GM18909 (cell line): ENCODE data around the gene ARHGEF7.
A peak's percentile ranks its signal among the peaks of the same experiment; 100 is the strongest.

Experiments used
- ATAC-seq: cut with Tn5 transposase; IDR thresholded peaks from one replicate; pipeline ENCODE4 v1.9.1; 2021; ENCODE audit warnings: mild to moderate bottlenecking; ENCODE audit not compliant: unreplicated experiment, poor library complexity

Gene ARHGEF7

DNA sequence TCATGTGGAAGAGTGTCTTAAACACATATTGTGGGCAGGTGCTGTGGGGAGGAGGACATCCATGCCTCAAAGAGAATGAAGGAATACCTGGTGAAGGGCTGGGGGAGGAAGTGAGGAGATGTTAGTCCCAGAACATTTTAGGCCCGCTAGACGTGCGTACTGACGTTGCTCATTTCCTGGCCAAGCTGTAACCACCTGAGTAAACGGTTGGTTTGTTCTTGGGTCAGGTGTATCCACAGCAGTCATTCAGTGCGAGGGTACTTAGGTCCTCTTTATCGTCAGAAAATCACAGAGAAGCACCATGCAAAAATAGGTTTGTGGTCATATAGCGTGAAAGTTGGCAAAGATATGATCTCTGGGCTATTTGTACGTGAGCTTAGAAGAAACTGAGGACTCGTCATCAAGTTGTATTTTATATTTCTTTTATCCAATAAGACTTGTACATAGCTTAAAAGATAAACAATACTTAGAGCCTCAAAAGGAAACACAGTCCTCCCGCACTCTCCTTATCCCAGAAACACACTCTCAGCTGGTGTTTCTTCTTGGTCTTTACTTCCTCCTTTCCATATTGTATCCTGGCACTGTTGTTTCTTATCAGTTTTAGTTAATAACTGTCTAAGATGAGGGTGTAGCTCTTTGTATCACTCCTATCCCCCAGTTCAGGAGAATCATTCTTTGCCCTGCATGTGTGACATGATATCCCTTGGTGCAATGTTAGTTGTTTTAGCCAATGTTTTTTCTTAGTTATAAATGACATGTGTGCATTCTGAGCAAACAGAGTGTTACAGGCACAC, 52.0 kb downstream of the ARHGEF7 start:
- no peak for ATAC-seq

DNA sequence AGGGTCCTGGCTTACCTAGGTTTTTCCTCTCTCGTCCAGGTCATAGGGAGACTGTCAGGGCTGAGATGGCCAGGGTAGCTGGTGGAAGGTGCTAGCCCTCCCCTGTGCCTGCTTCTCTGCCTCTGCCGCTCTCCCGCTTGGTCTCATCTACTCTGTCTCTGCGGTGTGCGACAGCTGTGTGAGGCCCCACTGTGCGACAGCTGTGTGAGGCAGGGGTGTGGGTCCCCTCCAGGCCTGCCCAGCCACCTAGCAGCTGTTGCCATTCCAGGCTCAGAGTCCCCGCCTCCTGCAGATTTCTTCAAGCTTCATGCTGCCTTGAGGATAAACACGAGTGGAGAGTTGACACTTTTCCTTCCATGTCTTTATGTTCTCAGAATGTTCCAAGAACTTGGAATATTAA, 53.0 kb downstream of the ARHGEF7 start:
- ATAC-seq = no peak

DNA sequence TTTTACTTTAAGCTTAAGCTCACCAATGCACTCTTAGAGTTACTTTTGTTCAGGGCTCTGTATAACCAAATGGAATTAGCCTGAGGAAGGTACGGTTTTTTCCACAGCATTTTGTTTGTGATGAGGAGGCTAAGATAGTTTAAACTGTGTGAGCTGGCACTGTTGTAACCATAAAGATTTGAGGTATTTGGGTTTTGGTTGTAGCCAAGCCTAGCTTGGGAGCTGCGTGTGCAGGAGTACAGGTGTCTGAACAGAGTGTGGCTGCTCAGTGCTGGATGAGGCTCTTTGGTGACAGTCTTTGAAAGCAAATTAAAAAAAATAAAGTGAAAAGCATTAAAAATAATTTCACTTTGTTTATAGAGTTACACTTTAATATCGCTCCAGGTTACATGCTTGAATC, 56.0 kb downstream of the ARHGEF7 start:
- no peak for ATAC-seq

DNA sequence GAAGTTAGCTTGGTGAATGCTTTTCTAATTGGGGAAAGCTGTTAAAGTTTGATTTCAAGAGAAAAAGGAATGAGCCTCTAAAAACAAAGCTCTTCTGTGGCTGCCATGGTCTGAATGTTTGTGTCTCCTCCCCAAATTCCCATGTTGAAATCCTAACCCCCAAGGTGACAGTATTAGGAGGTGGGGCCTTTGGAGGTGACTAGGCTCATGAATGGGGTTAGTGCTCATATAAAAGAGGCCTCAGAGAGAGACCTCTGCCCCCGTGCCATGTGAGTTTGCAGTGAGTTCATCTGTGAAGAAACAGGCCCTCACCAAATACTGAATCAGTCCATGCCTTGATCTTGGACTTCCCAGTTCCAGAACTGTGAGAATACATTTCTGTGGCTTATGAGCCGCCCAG, 56.5 kb downstream of the ARHGEF7 start:
- ATAC-seq = no peak

DNA sequence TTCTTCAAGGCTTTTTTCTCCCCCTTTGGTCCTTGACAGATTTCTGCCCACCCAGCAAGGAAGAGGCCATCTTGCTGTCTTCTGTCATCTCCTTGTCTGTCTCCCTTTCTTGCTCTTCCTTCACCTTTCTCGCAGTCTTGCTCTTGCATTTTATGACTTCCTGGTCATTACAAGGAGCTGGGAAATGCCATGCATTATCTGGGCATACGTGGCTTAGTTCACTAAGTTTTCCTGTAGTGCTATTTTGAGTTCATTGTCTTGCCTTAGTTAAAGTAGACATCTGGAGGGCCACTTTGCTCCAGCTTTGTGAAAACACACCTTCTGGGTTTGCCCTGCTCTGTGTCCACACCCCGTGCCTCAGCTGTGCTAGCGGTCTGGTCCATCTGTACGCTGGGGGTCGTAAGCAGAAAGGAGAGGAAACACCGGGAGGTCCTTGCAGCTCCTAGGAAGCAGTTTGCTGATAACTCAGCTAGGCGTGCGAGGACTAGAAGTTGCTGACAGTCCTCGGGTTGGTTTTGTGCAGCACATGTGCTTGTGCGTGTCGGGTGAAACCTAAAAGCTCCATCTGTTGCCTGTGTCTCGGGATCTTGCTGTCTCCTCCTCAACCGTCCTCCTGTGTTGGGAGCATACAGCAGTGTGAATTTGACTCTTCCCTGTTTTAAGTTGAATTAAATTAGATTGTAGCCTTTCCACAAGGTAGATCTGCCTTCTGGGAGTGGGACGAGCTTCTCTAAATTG, 59.4 kb downstream of the ARHGEF7 start:
- no peak for ATAC-seq

DNA sequence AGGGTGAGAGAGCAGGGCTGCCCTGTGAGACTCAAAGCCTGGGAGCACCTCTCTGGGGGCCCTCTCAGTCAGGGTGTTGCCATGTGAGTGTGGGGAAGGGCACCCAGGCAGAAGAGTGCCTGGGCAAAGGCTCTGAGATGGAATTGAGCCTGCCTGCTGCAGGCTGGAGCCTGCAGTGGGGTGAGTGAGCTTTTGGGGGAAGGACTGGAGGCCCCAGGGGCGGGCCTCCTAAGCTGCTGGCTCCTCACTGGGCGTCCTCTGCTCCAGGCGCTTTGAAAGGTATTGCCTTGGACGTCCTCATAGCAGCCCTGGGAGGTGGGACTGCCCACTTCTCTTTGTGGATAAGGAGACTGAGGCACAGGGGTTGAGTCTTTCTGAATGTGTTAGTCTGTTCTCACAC, 60.3 kb downstream of the ARHGEF7 start:
- no peak for ATAC-seq

DNA sequence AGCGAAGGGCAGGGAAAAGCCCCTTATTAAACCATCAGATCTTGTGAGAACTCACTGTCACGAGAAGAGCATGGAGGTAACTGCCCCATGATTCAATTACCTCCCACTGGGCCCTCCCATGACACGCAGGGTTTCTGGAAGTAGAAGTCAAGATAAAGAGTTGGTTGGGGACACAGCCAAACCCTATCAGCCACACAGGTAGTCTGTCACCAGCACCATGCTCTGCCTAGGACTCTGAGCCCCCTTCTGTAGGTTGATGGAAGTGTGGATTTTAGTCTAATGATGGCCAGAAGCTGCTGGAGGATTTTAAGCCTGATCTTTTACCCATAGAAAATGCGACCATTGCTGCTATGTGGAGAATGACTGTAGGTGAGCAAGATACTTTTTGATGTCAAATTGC, 60.8 kb downstream of the ARHGEF7 start:
- ATAC-seq = no peak

DNA sequence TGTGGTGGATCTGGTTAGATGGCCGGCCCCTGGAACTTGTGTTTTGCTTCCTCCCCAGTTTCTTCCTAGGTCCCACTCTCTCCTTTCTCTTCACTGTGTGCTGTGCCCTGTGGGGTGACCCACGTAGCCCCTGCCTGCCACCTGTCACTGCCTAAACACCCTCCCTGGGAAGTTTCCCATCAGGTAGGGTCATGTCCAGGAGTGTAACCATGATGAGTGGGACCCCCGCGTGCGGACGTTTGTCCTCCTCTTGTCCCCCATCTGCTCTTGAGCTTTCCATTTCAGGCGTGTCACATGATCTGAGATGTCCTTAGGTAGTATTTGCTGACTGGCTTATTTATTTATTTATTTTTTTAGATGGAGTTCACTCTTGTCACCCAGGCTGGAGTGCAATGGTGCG, 61.3 kb downstream of the ARHGEF7 start:
- ATAC-seq = no peak

DNA sequence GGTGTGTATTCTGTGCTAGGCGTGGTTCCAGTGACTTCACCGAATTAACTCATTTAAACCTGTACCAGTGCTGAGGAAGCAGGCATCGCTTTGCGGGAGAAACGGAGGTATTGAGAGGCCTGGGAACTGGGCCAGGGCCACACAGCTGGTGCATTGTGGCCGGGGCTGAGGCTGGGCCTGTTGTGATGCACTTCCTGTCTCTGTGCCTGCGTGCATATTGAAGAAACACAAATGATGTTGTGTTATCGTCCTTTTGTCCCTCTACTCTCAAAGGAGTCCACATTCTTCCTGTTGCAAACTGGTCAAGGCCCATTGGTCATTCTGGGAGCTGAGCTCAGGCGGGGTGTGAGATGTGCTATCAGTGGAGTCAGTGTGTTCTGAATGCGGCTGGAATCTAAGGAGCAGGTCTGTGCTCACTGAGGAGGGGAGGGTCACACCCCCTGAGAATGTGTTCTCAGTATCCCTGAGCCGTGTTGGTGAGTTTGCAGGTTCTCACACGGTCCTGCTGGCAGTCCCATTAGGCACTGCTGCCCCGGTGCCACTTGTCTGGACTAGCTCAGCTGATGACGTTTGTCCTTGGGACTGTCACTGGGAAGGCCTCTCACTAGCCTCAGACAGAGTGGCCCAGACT, 62.1 kb downstream of the ARHGEF7 start:
- ATAC-seq = peak; percentile 85

DNA sequence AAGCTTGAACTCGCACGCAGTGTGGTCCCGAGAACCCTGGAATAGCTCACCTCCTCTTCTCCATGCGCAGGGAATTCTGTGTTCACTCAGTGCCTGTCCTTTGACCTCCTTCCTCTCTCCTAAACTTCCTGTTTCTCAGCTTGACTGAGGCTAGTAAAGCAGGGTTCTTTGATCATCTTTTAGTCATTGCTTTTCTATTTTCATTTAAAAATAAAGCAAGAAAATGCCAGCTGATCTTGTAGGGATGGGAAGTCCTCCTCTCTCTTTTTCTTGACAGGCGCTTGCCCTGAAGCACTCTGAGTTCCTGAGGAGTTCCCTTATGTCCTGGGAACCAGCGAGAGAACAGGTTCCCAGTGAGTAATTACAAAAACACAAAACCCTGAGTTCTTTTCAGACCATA, 62.8 kb downstream of the ARHGEF7 start:
- no peak for ATAC-seq

DNA sequence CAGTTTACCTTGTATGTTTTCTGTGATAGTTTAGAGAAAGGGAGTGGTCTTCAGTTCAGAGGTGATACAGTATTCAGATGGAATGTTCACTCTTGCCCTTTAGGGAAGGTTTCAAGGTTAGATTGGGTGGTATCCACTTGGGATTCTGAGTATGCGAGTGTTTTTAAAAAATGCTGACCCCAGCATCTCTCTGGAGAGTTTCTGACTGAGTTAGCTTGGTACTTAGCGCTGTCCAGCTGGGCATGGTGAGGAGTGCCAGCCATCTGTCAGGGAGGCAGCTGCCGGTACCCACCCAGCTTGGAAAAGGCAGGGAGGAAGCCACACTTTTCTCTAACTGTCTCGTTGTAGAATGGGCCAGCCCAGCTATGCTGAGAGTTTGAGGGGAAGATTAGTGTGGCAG, 63.3 kb downstream of the ARHGEF7 start:
- ATAC-seq = no peak

DNA sequence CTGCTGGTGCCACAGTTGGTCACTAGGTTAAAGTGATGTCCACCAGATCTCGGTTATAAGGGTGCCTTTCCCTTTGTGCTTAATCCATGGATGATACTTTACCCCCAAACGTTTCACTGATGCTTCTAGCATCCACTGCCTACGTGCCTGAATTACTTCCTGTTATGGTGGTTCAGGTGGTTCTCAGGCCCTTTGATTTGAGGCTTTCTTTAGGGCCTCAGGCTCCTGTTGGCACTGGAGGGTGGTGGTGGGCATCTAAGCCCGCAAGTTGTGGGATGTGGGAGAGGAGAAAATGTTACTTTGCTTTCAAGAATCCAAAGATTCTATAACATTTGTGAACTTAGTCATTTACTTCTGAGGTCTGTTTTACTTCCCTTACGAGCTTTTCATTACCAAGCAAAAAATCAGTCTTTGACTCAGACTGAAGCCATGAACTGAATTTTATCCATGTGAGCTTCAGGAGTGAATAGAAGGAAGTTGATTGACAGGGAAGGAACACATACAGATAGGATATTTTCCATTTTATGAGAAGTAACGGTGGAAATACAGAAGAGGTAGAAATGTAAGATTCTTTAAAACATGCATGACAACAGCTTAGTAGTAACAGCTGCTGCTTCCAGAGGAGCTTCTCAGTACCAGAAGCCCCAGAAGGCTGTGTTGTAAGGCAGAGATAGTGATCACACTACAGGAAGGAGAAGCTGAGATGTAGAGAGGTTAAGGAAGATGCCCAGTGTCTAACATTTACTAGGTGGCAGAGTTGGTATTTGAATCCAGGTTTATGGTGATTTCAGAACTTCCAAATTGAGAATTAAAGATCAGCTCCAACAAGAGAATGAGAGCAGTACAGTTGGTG, 65.0 kb downstream of the ARHGEF7 start:
- no peak for ATAC-seq

DNA sequence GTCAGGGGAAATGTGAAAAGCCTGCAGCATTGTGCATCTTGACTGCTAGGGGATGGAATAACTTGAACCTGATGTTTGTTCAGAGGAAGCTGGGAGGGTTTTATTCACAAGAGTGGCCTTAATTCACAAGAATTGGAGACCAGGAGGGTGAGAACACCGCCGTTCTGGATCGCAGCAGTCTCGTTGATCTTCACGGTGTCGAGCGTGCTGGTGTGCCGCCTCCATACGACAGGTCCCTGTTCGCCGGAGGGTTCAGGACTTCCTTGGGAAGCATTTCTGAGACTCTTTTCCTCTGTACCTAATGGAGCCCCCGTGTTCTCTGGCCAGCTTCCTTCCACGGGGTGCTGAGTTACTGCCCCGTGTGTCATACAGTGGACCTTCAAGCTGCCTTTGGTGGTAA, 66.9 kb downstream of the ARHGEF7 start:
- no peak for ATAC-seq

DNA sequence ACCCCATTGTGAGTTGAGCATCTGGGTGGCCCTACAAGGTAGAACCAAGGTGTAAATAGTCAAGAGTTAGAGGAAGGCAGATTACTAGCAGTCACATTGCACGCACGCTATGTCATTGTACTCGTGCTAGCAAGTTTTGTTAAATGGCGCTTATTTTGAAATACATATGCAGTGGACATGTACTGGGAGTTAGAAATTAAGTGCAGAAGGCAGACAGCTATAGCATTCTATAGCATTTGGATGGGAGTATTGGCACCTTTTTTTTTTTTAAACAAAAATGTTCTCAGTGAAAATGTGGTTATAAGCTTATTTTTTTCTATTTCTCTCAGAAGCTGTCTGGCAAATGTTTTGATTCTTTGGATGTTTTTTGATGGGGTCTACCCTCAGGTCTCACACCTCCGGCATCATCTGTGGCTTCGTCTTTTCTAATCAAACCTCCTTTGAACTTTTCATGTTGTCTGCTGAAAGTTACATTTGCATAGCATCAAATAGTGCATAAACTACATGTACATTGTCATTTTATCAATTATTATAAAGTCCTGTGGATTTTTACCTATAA, 68.1 kb downstream of the ARHGEF7 start:
- no peak for ATAC-seq

DNA sequence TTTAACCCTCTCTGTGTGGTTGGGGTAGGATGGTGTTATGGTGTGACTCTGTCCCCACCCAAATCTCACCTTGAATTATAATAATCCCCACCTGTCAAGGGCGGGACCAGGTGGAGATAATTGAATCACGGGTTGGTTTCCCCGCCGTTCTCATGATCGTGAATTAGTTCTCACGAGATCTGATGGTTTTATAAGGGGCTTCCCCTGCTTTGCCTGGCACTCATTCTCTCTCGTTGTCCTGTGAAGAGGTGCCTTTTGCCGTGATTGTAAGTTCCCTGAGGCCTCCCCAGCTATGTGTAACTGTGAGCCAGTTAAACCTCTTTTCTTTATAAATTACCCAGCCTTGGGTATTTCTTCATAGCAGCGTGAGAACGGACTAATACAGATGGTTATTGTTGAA, 68.8 kb downstream of the ARHGEF7 start:
- no peak for ATAC-seq

DNA sequence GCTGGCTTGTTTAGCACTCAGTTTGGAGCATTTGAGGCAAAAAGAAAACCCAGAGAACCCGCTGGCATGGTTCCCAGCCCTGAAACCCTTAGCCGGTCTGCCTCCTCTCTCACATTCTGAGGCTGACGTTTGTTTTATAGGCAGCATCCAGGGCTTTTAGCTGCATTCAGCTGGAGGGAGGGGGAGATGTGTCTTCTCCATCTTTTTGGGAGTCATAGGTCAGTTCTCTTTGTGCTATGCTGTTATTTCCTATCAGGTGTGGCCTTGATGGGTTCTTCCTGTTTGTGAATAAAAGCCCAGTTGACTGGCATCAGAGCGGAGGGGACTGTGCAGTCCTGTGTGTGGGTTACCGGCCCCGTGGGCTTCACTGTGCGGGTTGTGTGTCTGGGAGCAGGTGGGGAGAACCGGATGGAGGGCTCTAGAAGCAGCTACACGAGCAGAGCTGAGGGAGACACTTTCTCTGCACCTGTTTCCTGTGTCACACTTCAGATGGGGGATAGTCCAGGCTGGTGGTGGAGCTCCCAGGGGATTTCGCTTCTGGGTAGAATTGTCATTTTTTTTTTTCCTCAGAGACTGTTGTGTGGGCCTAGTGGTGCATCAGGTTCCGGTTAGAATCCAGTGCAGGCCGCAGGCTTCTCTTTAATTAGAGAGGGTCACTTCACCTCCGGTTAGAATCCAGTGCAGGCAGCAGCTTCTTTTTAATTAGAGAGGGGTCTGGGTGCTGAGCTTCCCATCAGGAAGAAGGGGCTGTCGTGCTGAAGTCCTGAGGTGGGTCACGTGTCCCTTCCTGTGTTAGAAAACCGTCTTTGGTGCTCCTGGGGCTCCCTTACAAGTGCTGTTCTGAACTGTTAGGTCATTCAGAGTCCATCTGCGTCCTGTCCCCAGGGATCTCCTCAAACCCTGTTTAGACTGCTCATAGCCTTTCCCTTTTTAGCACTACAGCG, 69.6 kb downstream of the ARHGEF7 start:
- peak; percentile 91 for ATAC-seq

DNA sequence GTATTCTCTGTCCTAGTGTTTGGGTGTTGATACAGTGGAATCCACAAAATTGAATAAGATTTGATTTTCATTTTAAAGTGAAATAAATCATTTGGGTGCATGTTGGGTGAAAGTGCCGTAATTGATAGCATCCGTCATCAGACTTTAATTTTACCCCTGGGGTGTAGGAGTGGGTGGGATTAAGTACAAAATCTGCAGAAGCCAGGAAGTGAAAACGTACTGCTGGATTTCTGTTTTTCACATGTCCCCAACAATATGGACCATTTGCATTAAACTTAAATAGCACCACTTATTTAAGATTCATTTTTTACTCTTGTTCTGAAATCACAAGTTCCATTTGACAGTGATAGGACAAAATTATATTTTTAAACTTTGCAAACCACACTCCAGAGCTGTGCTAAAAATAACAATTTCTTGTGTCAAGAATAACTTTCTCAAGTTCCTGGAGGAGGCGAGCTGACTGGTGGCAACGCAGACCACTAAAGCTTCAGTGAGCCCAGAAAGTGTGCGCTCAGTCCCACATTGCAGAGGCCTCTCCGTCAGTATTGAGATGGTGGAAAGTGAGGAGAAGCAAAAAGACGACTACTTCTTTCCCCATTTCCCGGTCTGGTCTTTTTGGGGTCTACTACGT, 71.3 kb downstream of the ARHGEF7 start:
- no peak for ATAC-seq

DNA sequence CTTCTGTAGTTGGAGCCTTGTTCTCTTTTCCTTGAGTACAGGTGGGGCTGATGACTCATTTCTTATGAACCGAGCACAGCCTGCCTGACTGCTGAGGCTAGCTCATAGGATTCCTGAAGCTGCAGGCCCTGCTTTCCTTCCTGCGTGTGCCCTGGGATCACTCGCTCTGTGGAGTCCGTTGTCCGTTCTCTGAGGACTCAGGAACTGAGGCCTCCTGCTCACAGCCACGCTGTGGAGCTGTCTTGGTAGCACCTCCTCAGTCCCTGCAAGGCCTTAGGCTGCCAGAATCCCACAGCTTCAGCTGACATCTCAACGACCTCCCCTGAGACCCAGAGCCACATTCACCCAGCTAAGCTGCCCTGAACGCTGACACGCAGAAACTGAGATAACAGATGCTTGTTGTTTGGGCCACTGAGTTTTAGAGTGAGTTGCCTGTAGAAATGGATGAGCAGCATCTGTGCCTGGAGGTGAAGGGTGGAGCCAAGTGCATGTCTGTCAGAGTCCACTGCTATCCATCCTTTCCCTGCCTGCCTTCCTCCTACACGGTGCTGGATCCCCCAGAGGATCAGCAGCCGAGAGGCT, 72.9 kb downstream of the ARHGEF7 start:
- no peak for ATAC-seq
